GM12874 (cell line): ENCODE data around the gene PYROXD2.

Source experiments
- TF ChIP-seq, protein P1 (sequence below): IDR thresholded peaks from 2 replicates; pipeline ENCODE4 v1.5.1; 2011; ENCODE audit warnings: low read depth, mild to moderate bottlenecking, control low read depth, low read length, moderate library complexity; ENCODE audit not compliant: insufficient read depth

The PYROXD2 gene

DNA sequence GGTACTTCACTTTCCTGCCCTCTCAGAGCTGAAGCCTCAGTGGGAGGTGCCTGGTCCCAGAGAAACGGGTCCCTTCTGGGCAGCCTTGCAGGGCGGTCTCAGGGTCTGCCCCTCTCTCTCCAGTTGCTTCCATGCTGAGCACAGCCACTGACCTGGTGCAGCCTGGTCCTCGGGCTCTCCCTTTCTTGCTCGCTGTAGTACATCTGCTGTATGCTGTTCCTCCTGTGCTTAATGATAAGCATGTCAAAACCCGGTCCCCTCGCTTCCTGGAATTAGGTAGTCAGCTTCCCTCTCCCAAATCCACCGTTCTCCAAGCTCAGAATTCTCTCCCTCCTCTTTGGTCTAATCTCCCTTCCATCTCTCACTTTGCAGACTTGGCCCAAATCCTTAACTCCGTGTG, 42.7 kb upstream of the PYROXD2 start:
- TF ChIP-seq, protein P1, sequence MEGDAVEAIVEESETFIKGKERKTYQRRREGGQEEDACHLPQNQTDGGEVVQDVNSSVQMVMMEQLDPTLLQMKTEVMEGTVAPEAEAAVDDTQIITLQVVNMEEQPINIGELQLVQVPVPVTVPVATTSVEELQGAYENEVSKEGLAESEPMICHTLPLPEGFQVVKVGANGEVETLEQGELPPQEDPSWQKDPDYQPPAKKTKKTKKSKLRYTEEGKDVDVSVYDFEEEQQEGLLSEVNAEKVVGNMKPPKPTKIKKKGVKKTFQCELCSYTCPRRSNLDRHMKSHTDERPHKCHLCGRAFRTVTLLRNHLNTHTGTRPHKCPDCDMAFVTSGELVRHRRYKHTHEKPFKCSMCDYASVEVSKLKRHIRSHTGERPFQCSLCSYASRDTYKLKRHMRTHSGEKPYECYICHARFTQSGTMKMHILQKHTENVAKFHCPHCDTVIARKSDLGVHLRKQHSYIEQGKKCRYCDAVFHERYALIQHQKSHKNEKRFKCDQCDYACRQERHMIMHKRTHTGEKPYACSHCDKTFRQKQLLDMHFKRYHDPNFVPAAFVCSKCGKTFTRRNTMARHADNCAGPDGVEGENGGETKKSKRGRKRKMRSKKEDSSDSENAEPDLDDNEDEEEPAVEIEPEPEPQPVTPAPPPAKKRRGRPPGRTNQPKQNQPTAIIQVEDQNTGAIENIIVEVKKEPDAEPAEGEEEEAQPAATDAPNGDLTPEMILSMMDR, result no peak

DNA sequence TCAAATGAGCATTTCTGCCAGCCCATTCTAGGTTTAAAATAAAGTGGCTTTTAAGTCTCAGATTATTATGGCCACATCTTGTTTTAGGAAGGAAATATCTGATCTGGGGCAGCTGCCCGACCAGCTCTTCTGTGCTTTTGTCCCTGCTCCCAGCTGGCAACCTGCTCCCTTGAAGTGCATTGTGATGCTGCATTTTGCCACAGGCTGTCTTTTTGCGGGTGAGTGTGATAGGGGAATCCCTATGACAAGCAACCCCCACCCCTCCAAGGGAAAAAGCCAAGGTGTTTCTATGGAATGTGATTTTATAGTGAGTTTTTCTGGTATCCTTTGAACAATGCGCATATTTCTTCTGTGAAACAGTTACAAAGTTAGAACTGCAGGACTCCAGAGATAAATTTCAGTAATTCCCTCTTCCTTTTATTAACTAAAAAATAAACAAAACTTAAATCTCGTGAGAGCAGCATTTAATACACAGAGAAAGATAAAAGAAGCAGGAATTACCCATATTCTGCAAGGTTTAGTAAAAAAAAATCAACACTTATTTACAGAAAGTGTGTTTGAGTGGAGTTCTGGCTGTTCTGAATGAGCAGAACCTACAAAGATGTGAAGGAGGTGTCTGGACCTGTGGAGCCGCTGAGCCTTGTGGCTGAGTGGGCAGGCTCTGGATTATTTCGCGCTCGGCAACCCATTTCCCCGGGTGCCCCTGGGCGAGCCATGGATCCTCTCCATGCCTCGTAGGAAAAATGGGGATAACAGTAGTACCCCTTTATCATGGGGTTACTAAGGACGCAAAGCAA, 41.9 kb upstream of the PYROXD2 start:
- TF ChIP-seq, protein P1, result no peak

DNA sequence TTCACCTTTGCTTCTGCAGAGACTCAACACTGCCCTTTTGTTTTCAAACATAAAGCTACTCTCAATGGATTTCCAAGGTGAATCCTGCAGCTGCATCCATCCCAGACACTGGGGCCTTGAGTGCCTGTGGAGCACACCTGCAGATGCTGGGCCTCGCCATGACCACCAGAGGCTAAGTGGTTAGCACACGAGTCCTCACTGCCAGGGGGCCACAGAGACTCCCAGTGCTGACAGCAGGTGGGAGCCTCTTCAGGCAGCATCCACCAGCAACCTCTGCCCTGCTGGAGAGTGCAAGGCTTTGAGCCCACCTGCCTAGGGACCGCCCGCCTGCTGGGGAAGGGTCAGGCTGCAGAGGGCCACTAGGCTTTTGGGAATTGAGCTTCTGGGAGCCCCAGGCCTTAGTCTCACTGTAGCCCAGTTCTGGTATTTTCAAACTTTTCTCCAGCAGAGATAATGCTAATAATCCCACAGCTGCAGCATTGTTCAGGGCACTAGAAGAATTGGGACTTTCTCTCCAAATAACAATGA, 41.1 kb upstream of the PYROXD2 start:
- TF ChIP-seq, protein P1, result no peak

DNA sequence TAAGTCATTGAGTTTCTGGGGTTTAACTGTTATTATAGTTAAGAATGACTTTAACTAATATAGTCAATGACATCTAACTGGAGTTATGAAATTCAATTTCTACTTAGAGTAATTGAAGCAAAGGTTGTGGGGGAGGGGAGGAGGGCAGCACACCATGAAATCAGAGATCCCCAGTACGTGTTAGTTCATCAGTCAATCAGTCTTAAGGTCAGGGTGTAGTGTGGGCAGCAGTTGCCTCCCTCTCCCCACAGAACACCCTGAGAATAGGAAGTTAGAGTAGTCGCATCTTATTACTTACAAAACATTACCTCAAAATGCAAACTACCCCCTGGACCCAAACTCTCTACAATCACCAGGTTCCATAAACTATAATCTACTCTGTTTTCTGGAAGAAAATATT, 38.7 kb upstream of the PYROXD2 start:
- TF ChIP-seq, protein P1, result no peak

DNA sequence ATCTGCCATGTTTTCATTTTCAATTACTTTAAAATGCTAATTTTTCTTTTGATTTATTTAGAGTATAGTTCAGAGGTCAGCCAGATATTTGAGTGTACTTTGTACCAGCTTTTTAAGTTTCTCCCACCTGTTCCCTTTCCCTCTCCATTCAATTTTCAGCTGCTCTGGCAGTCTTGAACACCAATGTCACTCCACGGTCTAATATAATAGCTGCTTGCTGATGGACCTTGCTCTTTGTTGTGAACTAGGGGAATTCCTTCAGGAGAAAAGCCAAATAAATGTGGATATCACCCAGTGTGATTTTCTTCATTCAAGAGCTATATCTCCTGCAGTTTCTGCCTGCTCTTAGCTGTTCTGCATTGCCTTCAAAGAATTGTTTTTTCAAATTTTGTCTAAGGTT, 35.6 kb upstream of the PYROXD2 start:
- TF ChIP-seq, protein P1, result no peak

DNA sequence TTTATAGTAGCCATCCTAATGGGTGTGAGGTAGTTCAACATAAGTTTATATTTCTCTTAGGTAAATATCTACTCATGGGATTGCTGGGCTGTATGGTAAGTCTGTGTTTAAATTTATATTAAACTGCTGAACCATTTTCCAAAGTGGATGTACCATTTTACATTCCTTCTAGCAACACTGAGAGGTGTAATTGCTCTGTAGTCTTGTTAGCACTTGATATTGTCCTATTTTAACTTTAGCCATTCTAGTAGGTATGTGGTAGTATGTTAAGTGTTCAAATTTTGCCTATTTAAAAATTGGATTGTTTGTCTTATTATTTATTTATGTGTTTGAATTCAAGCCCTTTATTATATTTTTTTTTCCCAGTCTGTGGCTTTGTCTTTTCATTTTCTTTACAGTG, 34.3 kb upstream of the PYROXD2 start:
- TF ChIP-seq, protein P1, result no peak

DNA sequence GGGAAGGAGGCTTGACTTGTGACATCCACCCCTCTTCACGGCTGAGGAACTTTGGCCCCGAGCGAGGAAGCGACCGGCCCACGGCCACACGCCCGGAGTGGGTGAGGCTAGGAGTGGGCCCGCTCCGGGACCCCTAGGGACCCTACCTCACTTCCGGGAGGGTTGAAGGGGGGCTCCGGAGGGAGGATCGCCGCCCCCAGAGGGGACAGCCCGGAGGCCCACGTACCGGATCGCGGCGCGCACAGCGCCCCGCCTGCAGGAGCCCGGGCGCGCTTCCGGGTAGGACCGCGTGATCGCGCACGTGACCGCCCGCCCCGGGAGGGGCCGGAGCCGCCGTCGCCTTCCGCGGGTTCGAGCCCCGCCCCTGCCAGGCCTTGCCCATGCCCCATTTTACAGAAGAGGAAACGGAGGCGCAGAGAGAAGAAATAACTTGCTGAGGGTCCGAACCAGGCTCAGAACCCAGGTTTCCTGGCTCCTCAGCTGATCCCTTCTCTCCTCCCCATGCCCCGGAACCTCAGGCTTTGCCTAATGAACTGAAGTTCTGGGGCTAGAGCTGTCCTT, 31.8 kb upstream of the PYROXD2 start, which contains the start of gene HPS1:
Gene HPS1 (minus strand): TSS at position 275 of the 561 bp plus-strand sequence. CDS start 3,695 bp downstream, outside the sequence.
- TF ChIP-seq, protein P1, result peak; percentile 27; the same call in 1 of the 2 replicates
